A673 (cell line): ENCODE results near the gene C1orf21.

ENCODE experiments used
- CTCF ChIP-seq: fragments of 300-800, 200-600 bp; sonication (generic); conservative IDR thresholded peaks from 2 replicates; pipeline ENCODE4 v1.5.1; 2017; ENCODE audit warnings: low read depth, mild to moderate bottlenecking, antibody characterized with exemption, low read length, moderate library complexity, mixed read lengths
- EZH2 ChIP-seq: fragments of 200-600 bp; sonication (generic); IDR thresholded peaks from 2 replicates; pipeline ENCODE4 v1.6.1; 2017; ENCODE audit warnings: borderline replicate concordance, low read depth, mild to moderate bottlenecking, mixed read lengths, antibody characterized with exemption, low read length; ENCODE audit not compliant: poor library complexity, severe bottlenecking

GRCh38 chr1:184406479-184406878 lies 19.6 kb downstream of the C1orf21 start:
- TF ChIP-seq CTCF: no peak
- no peak for TF ChIP-seq EZH2
